ENCODE data around the gene TBC1D4.

DNA sequence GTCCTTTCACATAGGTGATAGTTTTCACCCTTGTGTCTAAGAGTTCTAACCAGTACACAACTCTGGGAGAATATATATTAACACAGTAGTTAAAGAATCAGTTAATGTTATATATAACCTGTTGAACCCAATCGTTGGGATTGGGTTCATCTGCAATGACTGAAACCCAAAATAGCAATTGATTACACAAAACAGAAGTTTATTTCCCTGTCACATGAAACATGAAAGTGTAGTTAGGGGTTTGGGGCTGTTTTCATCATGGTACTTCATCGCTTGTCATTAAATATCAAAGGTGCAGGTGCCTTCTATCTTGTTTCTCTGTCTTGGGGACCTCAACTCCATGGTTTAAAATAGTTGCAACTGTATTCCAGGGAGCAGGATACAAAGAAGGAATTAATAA, 106.6 kb downstream of the TBC1D4 start:
- TF ChIP-seq, protein P1, sequence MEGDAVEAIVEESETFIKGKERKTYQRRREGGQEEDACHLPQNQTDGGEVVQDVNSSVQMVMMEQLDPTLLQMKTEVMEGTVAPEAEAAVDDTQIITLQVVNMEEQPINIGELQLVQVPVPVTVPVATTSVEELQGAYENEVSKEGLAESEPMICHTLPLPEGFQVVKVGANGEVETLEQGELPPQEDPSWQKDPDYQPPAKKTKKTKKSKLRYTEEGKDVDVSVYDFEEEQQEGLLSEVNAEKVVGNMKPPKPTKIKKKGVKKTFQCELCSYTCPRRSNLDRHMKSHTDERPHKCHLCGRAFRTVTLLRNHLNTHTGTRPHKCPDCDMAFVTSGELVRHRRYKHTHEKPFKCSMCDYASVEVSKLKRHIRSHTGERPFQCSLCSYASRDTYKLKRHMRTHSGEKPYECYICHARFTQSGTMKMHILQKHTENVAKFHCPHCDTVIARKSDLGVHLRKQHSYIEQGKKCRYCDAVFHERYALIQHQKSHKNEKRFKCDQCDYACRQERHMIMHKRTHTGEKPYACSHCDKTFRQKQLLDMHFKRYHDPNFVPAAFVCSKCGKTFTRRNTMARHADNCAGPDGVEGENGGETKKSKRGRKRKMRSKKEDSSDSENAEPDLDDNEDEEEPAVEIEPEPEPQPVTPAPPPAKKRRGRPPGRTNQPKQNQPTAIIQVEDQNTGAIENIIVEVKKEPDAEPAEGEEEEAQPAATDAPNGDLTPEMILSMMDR (conservative IDR thresholded peaks at IDR 0.05; ENCODE audit: low read depth, low read length) = no peak
- no peak for TF ChIP-seq EZH2phosphoT487 (IDR thresholded peaks at IDR 0.05; ENCODE audit: borderline replicate concordance, low read length)
- TF ChIP-seq EZH2 (IDR thresholded peaks at IDR 0.05; ENCODE audit: low read length, unreplicated experiment) = no peak
